Measurements from ENCODE around the gene RBM23. TPM values are rescaled to one million over a fixed set of nuclear protein-coding genes. Genes with fewer than 3 reads are reported as not detected.

Gene RBM23
- polyA plus RNA-seq, 1 of the 3 experiments (the other 2 are of a cell fraction) = 65.5 TPM

DNA sequence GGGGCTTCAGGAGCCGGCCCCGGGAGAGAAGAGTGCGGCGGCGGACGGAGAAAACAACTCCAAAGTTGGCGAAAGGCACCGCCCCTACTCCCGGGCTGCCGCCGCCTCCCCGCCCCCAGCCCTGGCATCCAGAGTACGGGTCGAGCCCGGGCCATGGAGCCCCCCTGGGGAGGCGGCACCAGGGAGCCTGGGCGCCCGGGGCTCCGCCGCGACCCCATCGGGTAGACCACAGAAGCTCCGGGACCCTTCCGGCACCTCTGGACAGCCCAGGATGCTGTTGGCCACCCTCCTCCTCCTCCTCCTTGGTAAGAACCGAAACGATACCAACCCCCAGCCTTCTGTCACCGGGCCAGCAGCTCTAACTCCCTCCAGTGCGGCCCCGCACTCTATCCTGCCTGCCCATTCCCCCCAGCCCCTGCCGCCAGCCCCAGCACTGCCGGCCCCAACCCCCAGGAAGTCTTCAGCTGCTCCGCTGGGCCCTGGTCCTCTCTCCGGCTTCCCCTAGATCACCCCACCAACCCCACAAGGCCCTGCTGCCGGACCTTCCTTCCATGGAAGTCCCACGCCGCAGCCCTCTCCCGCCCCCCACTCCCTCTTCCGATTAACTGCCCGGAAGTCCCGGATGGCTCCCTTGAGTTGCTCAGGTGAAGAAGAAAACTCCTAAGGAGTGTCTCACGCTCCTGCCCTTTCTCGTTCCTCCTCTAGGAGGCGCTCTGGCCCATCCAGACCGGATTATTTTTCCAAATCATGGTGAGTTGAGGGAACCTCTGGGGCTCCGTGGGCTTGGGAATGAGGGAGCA, 46.7 kb downstream of the RBM23 start:
- Histone ChIP-seq H3K4me1 (ENCODE audit: control insufficient read depth in 1 of 2, insufficient read depth in 2 of 2, low read depth in 1 of 2, low read length in 1 of 2) (peaks cover 8 to 17% of the 10 kb centered on the region in 2 experiments), H3K4me2 (peak overlapping the region; percentile 77), H3K9me3 (no peaks in the 10 kb centered on the region), H3K27me3 (ENCODE audit: insufficient read depth) (no peaks in the 10 kb centered on the region), H4K20me1 (ENCODE audit: insufficient read depth) (no peaks in the 10 kb centered on the region), H3F3A (replicated peaks; ENCODE audit: insufficient read depth) (peaks cover 24% of the 10 kb centered on the region), H3K9ac (peak overlapping the region; percentile 80), H3K27ac (ENCODE audit: low read depth in 2 of 2, low read length in 1 of 2) (peak overlapping the region; percentile 83 to 87), H3K36me3 (replicated peaks in 1 of 2; ENCODE audit: control insufficient read depth in 1 of 2, insufficient read depth in 2 of 2, low read length in 1 of 2) (peaks cover 24 to 34% of the 10 kb centered on the region in 2 experiments), H2AFZ (ENCODE audit: low read depth) (peak overlapping the region; percentile 83), H3K4me3 (ENCODE audit: low read depth in 2 of 2, low read length in 1 of 2) (peak overlapping the region; percentile 77 to 93), H3K79me2 (ENCODE audit: insufficient read depth) (peaks cover 23% of the 10 kb centered on the region), H3K9me2 (no peaks in the 10 kb centered on the region)
- ChIA-PET CTCF (interaction anchor here (0.6 to 6.0 kb wide), 34 partner anchors 8 to 481 kb away, joined by 3 to 77 read pairs (median 4); partner anchors contain the start of genes ACIN1, PRMT5 and REM2), POLR2A (interaction anchor here (0.6 to 1.9 kb wide), 4 partner anchors 11 to 43 kb away, joined by 3 to 7 read pairs (median 3); partner anchors contain the start of gene REM2)
- peak; percentile 83 for DNase-seq
- WGBS (ENCODE audit: low lambda C conversion rate) = under 1% methylated on average over 25 of the region's 45 CpGs
- TF ChIP-seq, protein P1, sequence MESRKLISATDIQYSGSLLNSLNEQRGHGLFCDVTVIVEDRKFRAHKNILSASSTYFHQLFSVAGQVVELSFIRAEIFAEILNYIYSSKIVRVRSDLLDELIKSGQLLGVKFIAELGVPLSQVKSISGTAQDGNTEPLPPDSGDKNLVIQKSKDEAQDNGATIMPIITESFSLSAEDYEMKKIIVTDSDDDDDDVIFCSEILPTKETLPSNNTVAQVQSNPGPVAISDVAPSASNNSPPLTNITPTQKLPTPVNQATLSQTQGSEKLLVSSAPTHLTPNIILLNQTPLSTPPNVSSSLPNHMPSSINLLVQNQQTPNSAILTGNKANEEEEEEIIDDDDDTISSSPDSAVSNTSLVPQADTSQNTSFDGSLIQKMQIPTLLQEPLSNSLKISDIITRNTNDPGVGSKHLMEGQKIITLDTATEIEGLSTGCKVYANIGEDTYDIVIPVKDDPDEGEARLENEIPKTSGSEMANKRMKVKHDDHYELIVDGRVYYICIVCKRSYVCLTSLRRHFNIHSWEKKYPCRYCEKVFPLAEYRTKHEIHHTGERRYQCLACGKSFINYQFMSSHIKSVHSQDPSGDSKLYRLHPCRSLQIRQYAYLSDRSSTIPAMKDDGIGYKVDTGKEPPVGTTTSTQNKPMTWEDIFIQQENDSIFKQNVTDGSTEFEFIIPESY (IDR thresholded peaks at IDR 0.05; ENCODE audit: borderline replicate concordance, low read depth) = no peak
- TF ChIP-seq, protein P2, sequence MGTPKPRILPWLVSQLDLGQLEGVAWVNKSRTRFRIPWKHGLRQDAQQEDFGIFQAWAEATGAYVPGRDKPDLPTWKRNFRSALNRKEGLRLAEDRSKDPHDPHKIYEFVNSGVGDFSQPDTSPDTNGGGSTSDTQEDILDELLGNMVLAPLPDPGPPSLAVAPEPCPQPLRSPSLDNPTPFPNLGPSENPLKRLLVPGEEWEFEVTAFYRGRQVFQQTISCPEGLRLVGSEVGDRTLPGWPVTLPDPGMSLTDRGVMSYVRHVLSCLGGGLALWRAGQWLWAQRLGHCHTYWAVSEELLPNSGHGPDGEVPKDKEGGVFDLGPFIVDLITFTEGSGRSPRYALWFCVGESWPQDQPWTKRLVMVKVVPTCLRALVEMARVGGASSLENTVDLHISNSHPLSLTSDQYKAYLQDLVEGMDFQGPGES (IDR thresholded peaks at IDR 0.05; ENCODE audit: low read depth, low read length) = no peak
- no peak for TF ChIP-seq MXI1 (IDR thresholded peaks at IDR 0.05; ENCODE audit: low read depth, low read length)
- TF ChIP-seq NRF1 (IDR thresholded peaks at IDR 0.05; ENCODE audit: low read depth, low read length) = peak; percentile 19; the same call in 1 of the 2 replicates
- TF ChIP-seq, protein P3, sequence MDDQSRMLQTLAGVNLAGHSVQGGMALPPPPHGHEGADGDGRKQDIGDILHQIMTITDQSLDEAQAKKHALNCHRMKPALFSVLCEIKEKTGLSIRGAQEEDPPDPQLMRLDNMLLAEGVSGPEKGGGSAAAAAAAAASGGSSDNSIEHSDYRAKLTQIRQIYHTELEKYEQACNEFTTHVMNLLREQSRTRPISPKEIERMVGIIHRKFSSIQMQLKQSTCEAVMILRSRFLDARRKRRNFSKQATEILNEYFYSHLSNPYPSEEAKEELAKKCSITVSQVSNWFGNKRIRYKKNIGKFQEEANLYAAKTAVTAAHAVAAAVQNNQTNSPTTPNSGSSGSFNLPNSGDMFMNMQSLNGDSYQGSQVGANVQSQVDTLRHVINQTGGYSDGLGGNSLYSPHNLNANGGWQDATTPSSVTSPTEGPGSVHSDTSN (IDR thresholded peaks at IDR 0.05) = no peak
- TF ChIP-seq POLR2AphosphoS5 (IDR thresholded peaks at IDR 0.05; ENCODE audit: low read depth, low read length) = peak; percentile 66; the same call in 1 of the 2 replicates
- TF ChIP-seq RFX5 (IDR thresholded peaks at IDR 0.05; ENCODE audit: low read length) = no peak
- no peak for TF ChIP-seq FOSL2 (IDR thresholded peaks at IDR 0.05; ENCODE audit: borderline replicate concordance, low read depth)
- TF ChIP-seq GATA2 (CRISPR knock-in tag; IDR thresholded peaks at IDR 0.05) = no peak
- peak; percentile 62 for TF ChIP-seq GABPA (IDR thresholded peaks at IDR 0.05; ENCODE audit: low read depth)
- no peak for TF ChIP-seq RCOR1 (IDR thresholded peaks at IDR 0.05; ENCODE audit: low read length)
- TF ChIP-seq, protein P4, sequence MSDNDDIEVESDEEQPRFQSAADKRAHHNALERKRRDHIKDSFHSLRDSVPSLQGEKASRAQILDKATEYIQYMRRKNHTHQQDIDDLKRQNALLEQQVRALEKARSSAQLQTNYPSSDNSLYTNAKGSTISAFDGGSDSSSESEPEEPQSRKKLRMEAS (IDR thresholded peaks at IDR 0.05; ENCODE audit: low read depth) = 0 out of 2 replicates have a peak, but pooled peaks have one; percentile 48
- TF ChIP-seq FOXJ3 (CRISPR knock-in tag; IDR thresholded peaks at IDR 0.05) = no peak
- TF ChIP-seq SMC3 (IDR thresholded peaks at IDR 0.05; ENCODE audit: low read depth, low read length) = peak; percentile 55
- TF ChIP-seq MEF2A (IDR thresholded peaks at IDR 0.05; ENCODE audit: borderline replicate concordance, low read depth) = no peak
- TF ChIP-seq, protein P5, sequence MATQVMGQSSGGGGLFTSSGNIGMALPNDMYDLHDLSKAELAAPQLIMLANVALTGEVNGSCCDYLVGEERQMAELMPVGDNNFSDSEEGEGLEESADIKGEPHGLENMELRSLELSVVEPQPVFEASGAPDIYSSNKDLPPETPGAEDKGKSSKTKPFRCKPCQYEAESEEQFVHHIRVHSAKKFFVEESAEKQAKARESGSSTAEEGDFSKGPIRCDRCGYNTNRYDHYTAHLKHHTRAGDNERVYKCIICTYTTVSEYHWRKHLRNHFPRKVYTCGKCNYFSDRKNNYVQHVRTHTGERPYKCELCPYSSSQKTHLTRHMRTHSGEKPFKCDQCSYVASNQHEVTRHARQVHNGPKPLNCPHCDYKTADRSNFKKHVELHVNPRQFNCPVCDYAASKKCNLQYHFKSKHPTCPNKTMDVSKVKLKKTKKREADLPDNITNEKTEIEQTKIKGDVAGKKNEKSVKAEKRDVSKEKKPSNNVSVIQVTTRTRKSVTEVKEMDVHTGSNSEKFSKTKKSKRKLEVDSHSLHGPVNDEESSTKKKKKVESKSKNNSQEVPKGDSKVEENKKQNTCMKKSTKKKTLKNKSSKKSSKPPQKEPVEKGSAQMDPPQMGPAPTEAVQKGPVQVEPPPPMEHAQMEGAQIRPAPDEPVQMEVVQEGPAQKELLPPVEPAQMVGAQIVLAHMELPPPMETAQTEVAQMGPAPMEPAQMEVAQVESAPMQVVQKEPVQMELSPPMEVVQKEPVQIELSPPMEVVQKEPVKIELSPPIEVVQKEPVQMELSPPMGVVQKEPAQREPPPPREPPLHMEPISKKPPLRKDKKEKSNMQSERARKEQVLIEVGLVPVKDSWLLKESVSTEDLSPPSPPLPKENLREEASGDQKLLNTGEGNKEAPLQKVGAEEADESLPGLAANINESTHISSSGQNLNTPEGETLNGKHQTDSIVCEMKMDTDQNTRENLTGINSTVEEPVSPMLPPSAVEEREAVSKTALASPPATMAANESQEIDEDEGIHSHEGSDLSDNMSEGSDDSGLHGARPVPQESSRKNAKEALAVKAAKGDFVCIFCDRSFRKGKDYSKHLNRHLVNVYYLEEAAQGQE (IDR thresholded peaks at IDR 0.05; ENCODE audit: low read depth, low read length) = 0 out of 2 replicates have a peak, but pooled peaks have one; percentile 21
- no peak for TF ChIP-seq SIN3A (IDR thresholded peaks at IDR 0.05; ENCODE audit: borderline replicate concordance, low read depth, low read length)
- no peak for TF ChIP-seq CHD2 (IDR thresholded peaks at IDR 0.05; ENCODE audit: low read length, partially characterized antibody)
- 0 out of 2 replicates have a peak, but pooled peaks have one; percentile 22 for TF ChIP-seq TAF1 (IDR thresholded peaks at IDR 0.05; ENCODE audit: borderline replicate concordance, low read depth, low read length)
- TF ChIP-seq FOXM1 (IDR thresholded peaks at IDR 0.05; ENCODE audit: low read depth) = no peak
- TF ChIP-seq YY1 (IDR thresholded peaks at IDR 0.05; ENCODE audit: low read depth) = no peak
- TF ChIP-seq, protein P6, sequence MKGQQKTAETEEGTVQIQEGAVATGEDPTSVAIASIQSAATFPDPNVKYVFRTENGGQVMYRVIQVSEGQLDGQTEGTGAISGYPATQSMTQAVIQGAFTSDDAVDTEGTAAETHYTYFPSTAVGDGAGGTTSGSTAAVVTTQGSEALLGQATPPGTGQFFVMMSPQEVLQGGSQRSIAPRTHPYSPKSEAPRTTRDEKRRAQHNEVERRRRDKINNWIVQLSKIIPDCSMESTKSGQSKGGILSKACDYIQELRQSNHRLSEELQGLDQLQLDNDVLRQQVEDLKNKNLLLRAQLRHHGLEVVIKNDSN (IDR thresholded peaks at IDR 0.05; ENCODE audit: borderline replicate concordance, low read depth) = no peak
- TF ChIP-seq ELF1 (IDR thresholded peaks at IDR 0.05) = peak; percentile 43; the same call in 1 of the 2 replicates
- no peak for TF ChIP-seq NFIC (IDR thresholded peaks at IDR 0.05; ENCODE audit: borderline replicate concordance)
